GM19025 (cell line): ENCODE measurements around the gene CPZ.
"Not testable (repeated sequence)": the region's sequence is repeated elsewhere in the genome, so short reads cannot be mapped to it uniquely, and the experiment has no call there.

Source experiments
- ATAC-seq: cut with Tn5 transposase; IDR thresholded peaks from one replicate; pipeline ENCODE4 v1.9.1; 2021; ENCODE audit warnings: mild to moderate bottlenecking, low read depth, moderate library complexity; ENCODE audit not compliant: unreplicated experiment

The CPZ gene

GRCh38 chr4:8556341-8557150 is 36.0 kb upstream of the CPZ start:
- ATAC-seq = no peak

GRCh38 chr4:8557151-8558076 is 35.2 kb upstream of the CPZ start:
- no peak for ATAC-seq

- no peak for ATAC-seq
Observed at GRCh38 chr4:8558080-8558960, 34.2 kb upstream of the CPZ start.

GRCh38 chr4:8559011-8559410 is 33.6 kb upstream of the CPZ start:
- ATAC-seq = no peak

GRCh38 chr4:8559524-8560264 is 32.9 kb upstream of the CPZ start:
- ATAC-seq = no peak

GRCh38 chr4:8560265-8561047 is 32.1 kb upstream of the CPZ start:
- ATAC-seq = no peak

- no peak for ATAC-seq
Observed at GRCh38 chr4:8564595-8564994, 28.0 kb upstream of the CPZ start.

GRCh38 chr4:8568068-8568668 is 24.4 kb upstream of the CPZ start:
- no peak for ATAC-seq

GRCh38 chr4:8570201-8570600 is 22.4 kb upstream of the CPZ start:
- no peak for ATAC-seq

GRCh38 chr4:8571702-8572685 is 20.6 kb upstream of the CPZ start:
- ATAC-seq = no peak

GRCh38 chr4:8573266-8573665 is 19.3 kb upstream of the CPZ start:
- ATAC-seq = no peak

- ATAC-seq = no peak
Observed at GRCh38 chr4:8574796-8575370, 17.7 kb upstream of the CPZ start.

- no peak for ATAC-seq
Observed at GRCh38 chr4:8575457-8575856, 17.1 kb upstream of the CPZ start.

- not testable (repeated sequence) for ATAC-seq
Observed at GRCh38 chr4:8576591-8576990, 16.0 kb upstream of the CPZ start.

- ATAC-seq = no peak
Observed at GRCh38 chr4:8577046-8577445, 15.5 kb upstream of the CPZ start.

- no peak for ATAC-seq
Observed at GRCh38 chr4:8577972-8578371, 14.6 kb upstream of the CPZ start.

GRCh38 chr4:8578717-8579116 is 13.8 kb upstream of the CPZ start:
- ATAC-seq = no peak
